ENCODE data around the gene POU2F3. TPM values are rescaled to one million over a fixed set of nuclear protein-coding genes. Genes with fewer than 3 reads are reported as not detected.
A peak's percentile ranks its signal among the peaks of the same experiment; 100 is the strongest.

Gene POU2F3
- total RNA-seq, 4 donors from 2014 or later, result not detected

DNA sequence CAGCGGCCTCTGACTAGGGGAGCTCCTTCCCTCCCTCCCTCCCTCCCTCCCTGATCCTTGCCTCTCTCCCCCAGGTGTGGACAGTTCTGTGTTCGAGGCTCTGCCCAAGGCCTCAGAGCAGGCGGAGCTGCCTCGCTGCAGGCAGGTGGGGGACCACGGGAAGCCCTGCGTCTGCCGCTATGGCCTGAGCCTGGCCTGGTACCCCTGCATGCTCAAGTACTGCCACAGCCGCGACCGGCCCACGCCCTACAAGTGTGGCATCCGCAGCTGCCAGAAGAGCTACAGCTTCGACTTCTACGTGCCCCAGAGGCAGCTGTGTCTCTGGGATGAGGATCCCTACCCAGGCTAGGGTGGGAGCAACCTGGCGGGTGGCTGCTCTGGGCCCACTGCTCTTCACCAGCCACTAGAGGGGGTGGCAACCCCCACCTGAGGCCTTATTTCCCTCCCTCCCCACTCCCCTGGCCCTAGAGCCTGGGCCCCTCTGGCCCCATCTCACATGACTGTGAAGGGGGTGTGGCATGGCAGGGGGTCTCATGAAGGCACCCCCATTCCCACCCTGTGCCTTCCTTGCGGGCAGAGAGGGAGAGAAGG is 11.1 kb upstream of the POU2F3 start:
- TF ChIP-seq, protein P1, sequence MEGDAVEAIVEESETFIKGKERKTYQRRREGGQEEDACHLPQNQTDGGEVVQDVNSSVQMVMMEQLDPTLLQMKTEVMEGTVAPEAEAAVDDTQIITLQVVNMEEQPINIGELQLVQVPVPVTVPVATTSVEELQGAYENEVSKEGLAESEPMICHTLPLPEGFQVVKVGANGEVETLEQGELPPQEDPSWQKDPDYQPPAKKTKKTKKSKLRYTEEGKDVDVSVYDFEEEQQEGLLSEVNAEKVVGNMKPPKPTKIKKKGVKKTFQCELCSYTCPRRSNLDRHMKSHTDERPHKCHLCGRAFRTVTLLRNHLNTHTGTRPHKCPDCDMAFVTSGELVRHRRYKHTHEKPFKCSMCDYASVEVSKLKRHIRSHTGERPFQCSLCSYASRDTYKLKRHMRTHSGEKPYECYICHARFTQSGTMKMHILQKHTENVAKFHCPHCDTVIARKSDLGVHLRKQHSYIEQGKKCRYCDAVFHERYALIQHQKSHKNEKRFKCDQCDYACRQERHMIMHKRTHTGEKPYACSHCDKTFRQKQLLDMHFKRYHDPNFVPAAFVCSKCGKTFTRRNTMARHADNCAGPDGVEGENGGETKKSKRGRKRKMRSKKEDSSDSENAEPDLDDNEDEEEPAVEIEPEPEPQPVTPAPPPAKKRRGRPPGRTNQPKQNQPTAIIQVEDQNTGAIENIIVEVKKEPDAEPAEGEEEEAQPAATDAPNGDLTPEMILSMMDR (IDR thresholded peaks at IDR 0.05), result peak in 1 of 3 experiments; percentile 10
- no peak for TF ChIP-seq POLR2A (IDR thresholded peaks at IDR 0.05; ENCODE audit: low read depth)
- no peaks in the 10 kb centered on the region for H3K9me3 ChIP-seq
- peaks cover 0 to 23% (median 0%) of the 10 kb centered on the region in 4 donors for H3K27me3 ChIP-seq
- H3K4me3 ChIP-seq, result no peak overlapping the region
- WGBS, result 93% methylated on average over 5 of the region's 16 CpGs
- H3K27ac ChIP-seq (replicated peaks in 1 of 4), result peak overlapping the region in 1 of 4 donors; percentile 24
- intact Hi-C loops (cut with DNase I), result loop anchor here (2.0 kb wide), 1 partner anchor 56 kb away; no protein-coding TSS in a partner anchor
- peaks cover 0 to 30% (median 13%) of the 10 kb centered on the region in 4 donors for H3K36me3 ChIP-seq
- peaks cover 13 to 36% (median 26%) of the 10 kb centered on the region in 4 donors for H3K4me1 ChIP-seq
- no peak for DNase-seq (ENCODE audit: extremely low spot score)

DNA sequence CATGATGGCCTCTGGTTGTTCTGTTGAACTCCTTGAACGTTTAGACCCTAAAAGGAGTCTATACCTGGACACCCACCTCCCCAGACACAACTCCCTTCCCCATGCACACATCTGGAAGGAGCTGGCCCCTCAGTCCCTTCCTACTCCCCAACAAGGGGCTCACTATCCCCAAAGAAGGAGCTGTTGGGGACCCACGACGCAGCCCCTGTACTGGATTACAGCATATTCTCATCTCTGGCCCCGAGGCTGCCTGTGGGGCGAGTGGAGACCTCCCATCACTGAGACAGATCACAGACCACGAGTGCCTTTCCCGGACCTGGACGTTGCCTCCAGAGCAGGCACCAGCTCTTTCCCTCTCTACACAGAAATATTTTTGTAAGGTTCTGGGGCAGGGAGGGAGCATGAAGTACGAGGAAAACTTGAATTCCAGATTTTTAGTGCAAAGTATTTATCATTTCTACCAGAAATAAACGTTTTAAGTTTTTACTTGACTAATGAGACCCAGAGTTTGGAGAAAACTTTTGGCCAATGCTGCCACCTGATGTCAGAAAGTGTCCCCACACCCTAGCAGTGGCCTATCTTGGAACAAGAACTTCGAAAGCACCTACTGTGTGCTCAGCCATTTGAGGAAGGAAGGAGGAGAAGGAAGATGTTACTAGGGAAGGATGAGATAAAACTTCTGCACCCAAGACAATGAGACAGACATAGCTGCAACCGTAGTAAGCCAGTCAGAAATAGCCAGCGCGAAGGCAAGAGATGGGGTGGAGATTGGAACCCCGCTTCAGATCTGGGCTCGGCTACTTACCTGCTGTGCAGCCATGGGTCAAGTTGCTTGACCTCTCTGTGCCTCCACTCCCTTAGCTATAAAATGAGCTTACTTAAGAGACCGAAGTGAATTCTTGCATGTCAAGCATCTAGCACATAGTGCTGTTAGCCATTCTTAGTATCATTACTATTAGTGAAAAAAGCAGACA is 10.2 kb upstream of the POU2F3 start:
- DNase-seq (ENCODE audit: extremely low spot score), result no peak
- 53% methylated on average over 17 of the region's 17 CpGs for WGBS
- intact Hi-C loops (cut with DNase I), result loop anchor here (2.0 kb wide), 1 partner anchor 57 kb away; no protein-coding TSS in a partner anchor

DNA sequence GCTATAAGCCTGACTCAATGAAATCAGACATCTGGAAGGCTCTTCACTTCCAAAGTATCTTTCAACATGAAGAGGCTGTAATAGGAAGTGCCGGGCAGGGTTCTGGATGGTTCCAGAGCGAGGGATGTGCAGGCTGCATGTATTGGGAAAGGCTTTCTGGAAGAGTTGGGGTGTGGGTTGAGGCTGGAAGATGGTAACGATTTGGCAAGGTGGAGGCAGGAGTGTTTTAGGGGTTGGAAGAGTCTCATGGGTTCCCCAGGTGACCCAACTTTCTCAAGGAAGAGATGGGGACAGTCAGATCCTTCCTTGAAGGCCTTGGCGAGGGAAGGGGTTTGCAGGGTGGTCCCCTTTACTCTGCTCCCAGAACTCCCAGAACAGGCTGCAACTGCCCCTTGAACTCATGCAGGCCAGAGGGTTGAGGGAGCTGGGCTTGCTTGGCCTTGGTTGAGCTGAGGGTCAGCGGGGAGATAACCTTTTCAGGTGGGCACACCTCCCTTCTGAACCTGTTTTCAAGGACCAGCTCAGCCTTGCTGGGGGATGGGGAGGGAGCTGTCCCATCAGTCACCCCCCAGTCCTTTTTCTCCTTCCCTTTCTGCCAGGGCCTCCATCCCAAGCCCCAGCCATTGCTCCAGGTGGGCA is 9.4 kb upstream of the POU2F3 start:
- DNase-seq (ENCODE audit: extremely low spot score), result no peak
- TF ChIP-seq, protein P1 (IDR thresholded peaks at IDR 0.05), result no peak
- TF ChIP-seq EP300 (IDR thresholded peaks at IDR 0.05), result no peak
- no peak for TF ChIP-seq POLR2A (IDR thresholded peaks at IDR 0.05; ENCODE audit: low read depth)
- TF ChIP-seq POLR2AphosphoS5 (IDR thresholded peaks at IDR 0.05), result no peak
- Histone ChIP-seq H3K27ac (replicated peaks in 1 of 4) (no peak overlapping the region), H3K36me3 (peaks cover 0 to 30% (median 13%) of the 10 kb centered on the region in 4 donors), H3K27me3 (peaks cover 0 to 39% (median 0%) of the 10 kb centered on the region in 4 donors), H3K4me3 (no peak overlapping the region), H3K4me1 (peaks cover 4 to 20% (median 10%) of the 10 kb centered on the region in 4 donors), H3K9me3 (no peaks in the 10 kb centered on the region)
- intact Hi-C loops (cut with DNase I), result no loop called here
- 86% methylated on average over 5 of the region's 5 CpGs for WGBS

More for the DNA sequence above, 10.2 kb upstream of the POU2F3 start:
- H3K36me3 ChIP-seq, result peaks cover 0 to 30% (median 13%) of the 10 kb centered on the region in 4 donors
- peaks cover 6 to 28% (median 18%) of the 10 kb centered on the region in 4 donors for H3K4me1 ChIP-seq
- H3K9me3 ChIP-seq, result no peaks in the 10 kb centered on the region
- peaks cover 0 to 32% (median 0%) of the 10 kb centered on the region in 4 donors for H3K27me3 ChIP-seq
- TF ChIP-seq, protein P1 (IDR thresholded peaks at IDR 0.05), result peak; percentile 63 to 69 (median 66)
- TF ChIP-seq EP300 (IDR thresholded peaks at IDR 0.05), result no peak
- H3K27ac ChIP-seq (replicated peaks in 1 of 4), result peak overlapping the region in 1 of 4 donors; percentile 24
- no peak overlapping the region for H3K4me3 ChIP-seq

DNA sequence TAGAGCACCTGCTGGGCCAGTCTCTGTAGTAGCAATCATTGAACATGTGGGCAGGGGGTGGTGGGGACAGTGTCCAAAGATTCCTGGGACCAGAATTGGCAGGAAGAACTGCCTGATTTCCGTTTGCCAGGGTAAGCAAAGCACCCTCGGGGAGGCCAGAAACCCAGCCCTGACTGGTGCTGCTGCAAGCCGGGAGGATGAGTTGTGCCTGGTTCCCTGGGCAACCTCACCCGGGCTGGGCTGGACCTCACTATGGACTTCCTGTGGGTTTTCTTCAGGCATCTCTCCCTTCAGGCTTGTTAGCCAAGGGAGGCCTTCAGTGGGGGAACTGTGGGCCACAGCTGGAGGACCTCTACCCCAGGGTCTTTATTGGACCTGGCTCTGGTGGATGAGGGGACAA is 8.0 kb upstream of the POU2F3 start:
- Histone ChIP-seq H3K4me3 (no peak overlapping the region), H3K36me3 (peaks cover 0 to 23% (median 11%) of the 10 kb centered on the region in 4 donors), H3K27ac (replicated peaks in 1 of 4) (no peak overlapping the region), H3K9me3 (no peaks in the 10 kb centered on the region), H3K4me1 (peaks cover 0 to 6% (median 0%) of the 10 kb centered on the region in 4 donors), H3K27me3 (peaks cover 0 to 39% (median 0%) of the 10 kb centered on the region in 4 donors)
- TF ChIP-seq, protein P1 (IDR thresholded peaks at IDR 0.05), result no peak
- TF ChIP-seq EP300 (IDR thresholded peaks at IDR 0.05) (no peak), POLR2A (IDR thresholded peaks at IDR 0.05; ENCODE audit: low read depth) (no peak)
- intact Hi-C loops (cut with DNase I), result no loop called here
- 32% methylated on average over 4 of the region's 4 CpGs for WGBS
- no peak for DNase-seq (ENCODE audit: extremely low spot score)

Data from esophagus muscularis mucosa (tissue), 4 donors.